PC-3 (cell line): Measurements from ENCODE around the gene OLFML2B.

Experiments used
- CTCF ChIP-seq: fragments of 300-600 bp; sonication (generic); conservative IDR thresholded peaks from 2 replicates; pipeline ENCODE4 v1.5.1; 2017; ENCODE audit warnings: antibody characterized with exemption, low read depth, mild to moderate bottlenecking, low read length
- EZH2 ChIP-seq: fragments of 300-600 bp; sonication (generic); IDR thresholded peaks from one replicate; pipeline ENCODE4 v1.6.1; 2017; ENCODE audit warnings: antibody characterized with exemption, mild to moderate bottlenecking, low read length; ENCODE audit not compliant: unreplicated experiment
- EZH2phosphoT487 ChIP-seq: fragments of 300-600 bp; sonication (generic); IDR thresholded peaks from 2 replicates; pipeline ENCODE4 v1.6.1; 2018; ENCODE audit warnings: mild to moderate bottlenecking, antibody characterized with exemption, low read length, borderline replicate concordance

GRCh38 chr1:162067466-162067865 lies 43.8 kb upstream of the OLFML2B start:
- TF ChIP-seq CTCF (no peak), EZH2 (no peak), EZH2phosphoT487 (no peak)
